ENCODE measurements around the gene ALDH18A1. TPM values are rescaled to one million over a fixed set of nuclear protein-coding genes. Genes with fewer than 3 reads are reported as not detected.
A peak's percentile ranks its signal among the peaks of the same experiment; 100 is the strongest.
"Not testable (repeated sequence)": the region's sequence is repeated elsewhere in the genome, so short reads cannot be mapped to it uniquely, and the experiment has no call there.

Gene ALDH18A1
- total RNA-seq, 1 donor from 2014 or later: 121 TPM

- no peak overlapping the region for H3K27ac ChIP-seq (ENCODE audit: low read depth, low read length)
- H3K36me3 ChIP-seq (ENCODE audit: insufficient read depth, low read length): peaks cover 78% of the 10 kb centered on the region
- no peaks in the 10 kb centered on the region for H3K27me3 ChIP-seq (ENCODE audit: insufficient read depth, low read length)
- H3K4me3 ChIP-seq (ENCODE audit: insufficient read depth, low read depth, low read length): no peak overlapping the region
- H3K4me1 Mint-ChIP-seq (ENCODE audit: low read depth, unreplicated experiment): no peaks in the 10 kb centered on the region
- no peak overlapping the region for H3K27ac Mint-ChIP-seq (ENCODE audit: unreplicated experiment)
- H2AFZ ChIP-seq (ENCODE audit: low read depth, low read length): no peak overlapping the region
- H4K20me1 ChIP-seq (ENCODE audit: insufficient read depth, low read length): peaks cover 46% of the 10 kb centered on the region
- H3K36me3 Mint-ChIP-seq (ENCODE audit: low read depth, unreplicated experiment): peaks cover 23% of the 10 kb centered on the region
- FAIRE-seq (no peak), DNase-seq (ENCODE audit: low read depth) (no peak)
- no peak overlapping the region for H3K4me2 ChIP-seq (ENCODE audit: low read length)
- TF ChIP-seq EZH2 (IDR thresholded peaks at IDR 0.05; ENCODE audit: insufficient read depth, low read length): no peak
- TF ChIP-seq, protein P1, sequence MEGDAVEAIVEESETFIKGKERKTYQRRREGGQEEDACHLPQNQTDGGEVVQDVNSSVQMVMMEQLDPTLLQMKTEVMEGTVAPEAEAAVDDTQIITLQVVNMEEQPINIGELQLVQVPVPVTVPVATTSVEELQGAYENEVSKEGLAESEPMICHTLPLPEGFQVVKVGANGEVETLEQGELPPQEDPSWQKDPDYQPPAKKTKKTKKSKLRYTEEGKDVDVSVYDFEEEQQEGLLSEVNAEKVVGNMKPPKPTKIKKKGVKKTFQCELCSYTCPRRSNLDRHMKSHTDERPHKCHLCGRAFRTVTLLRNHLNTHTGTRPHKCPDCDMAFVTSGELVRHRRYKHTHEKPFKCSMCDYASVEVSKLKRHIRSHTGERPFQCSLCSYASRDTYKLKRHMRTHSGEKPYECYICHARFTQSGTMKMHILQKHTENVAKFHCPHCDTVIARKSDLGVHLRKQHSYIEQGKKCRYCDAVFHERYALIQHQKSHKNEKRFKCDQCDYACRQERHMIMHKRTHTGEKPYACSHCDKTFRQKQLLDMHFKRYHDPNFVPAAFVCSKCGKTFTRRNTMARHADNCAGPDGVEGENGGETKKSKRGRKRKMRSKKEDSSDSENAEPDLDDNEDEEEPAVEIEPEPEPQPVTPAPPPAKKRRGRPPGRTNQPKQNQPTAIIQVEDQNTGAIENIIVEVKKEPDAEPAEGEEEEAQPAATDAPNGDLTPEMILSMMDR (IDR thresholded peaks at IDR 0.05; ENCODE audit: insufficient read depth, low read depth, low read length): no peak
- no peaks in the 10 kb centered on the region for H3K9me3 ChIP-seq (ENCODE audit: insufficient read depth, low read depth, low read length)
- no peak overlapping the region for H3K9ac ChIP-seq (ENCODE audit: low read length)
- no peaks in the 10 kb centered on the region for H3K9me3 Mint-ChIP-seq (ENCODE audit: unreplicated experiment)
- H3K4me3 Mint-ChIP-seq (ENCODE audit: unreplicated experiment): no peak overlapping the region
- peaks cover 11% of the 10 kb centered on the region for H3K79me2 ChIP-seq (ENCODE audit: insufficient read depth, low read length)
- H3K27me3 Mint-ChIP-seq (ENCODE audit: low read depth, unreplicated experiment): no peaks in the 10 kb centered on the region
- H3K4me1 ChIP-seq (ENCODE audit: insufficient read depth, low read length): no peaks in the 10 kb centered on the region
These were observed 21.2 kb downstream of the ALDH18A1 start for GRCh38 chr10:95635319-95635733.

GRCh38 chr10:95628786-95629185 is 27.7 kb downstream of the ALDH18A1 start:
- Histone ChIP-seq H3K36me3 (ENCODE audit: insufficient read depth, low read length) (peaks cover 71% of the 10 kb centered on the region), H3K9me3 (ENCODE audit: insufficient read depth, low read depth, low read length) (no peaks in the 10 kb centered on the region), H3K4me2 (ENCODE audit: low read length) (no peak overlapping the region), H4K20me1 (ENCODE audit: insufficient read depth, low read length) (peaks cover 41% of the 10 kb centered on the region), H3K4me3 (ENCODE audit: insufficient read depth, low read depth, low read length) (no peak overlapping the region), H2AFZ (ENCODE audit: low read depth, low read length) (no peak overlapping the region), H3K27me3 (ENCODE audit: insufficient read depth, low read length) (no peaks in the 10 kb centered on the region), H3K4me1 (ENCODE audit: insufficient read depth, low read length) (no peaks in the 10 kb centered on the region), H3K9ac (ENCODE audit: low read length) (no peak overlapping the region), H3K27ac (ENCODE audit: low read depth, low read length) (no peak overlapping the region), H3K79me2 (ENCODE audit: insufficient read depth, low read length) (peaks cover 3% of the 10 kb centered on the region)
- TF ChIP-seq, protein P1 (IDR thresholded peaks at IDR 0.05; ENCODE audit: insufficient read depth, low read depth, low read length): no peak
- no peak for TF ChIP-seq EZH2 (IDR thresholded peaks at IDR 0.05; ENCODE audit: insufficient read depth, low read length)
- FAIRE-seq (no peak), DNase-seq (ENCODE audit: low read depth) (peak; percentile 11)
- H3K36me3 Mint-ChIP-seq (ENCODE audit: low read depth, unreplicated experiment): peaks cover 25% of the 10 kb centered on the region
- H3K4me3 Mint-ChIP-seq (ENCODE audit: unreplicated experiment): no peak overlapping the region
- peak overlapping the region; percentile 45 for H3K27ac Mint-ChIP-seq (ENCODE audit: unreplicated experiment)
- no peaks in the 10 kb centered on the region for H3K27me3 Mint-ChIP-seq (ENCODE audit: low read depth, unreplicated experiment)
- no peaks in the 10 kb centered on the region for H3K9me3 Mint-ChIP-seq (ENCODE audit: unreplicated experiment)
- H3K4me1 Mint-ChIP-seq (ENCODE audit: low read depth, unreplicated experiment): peaks cover 13% of the 10 kb centered on the region

DNA sequence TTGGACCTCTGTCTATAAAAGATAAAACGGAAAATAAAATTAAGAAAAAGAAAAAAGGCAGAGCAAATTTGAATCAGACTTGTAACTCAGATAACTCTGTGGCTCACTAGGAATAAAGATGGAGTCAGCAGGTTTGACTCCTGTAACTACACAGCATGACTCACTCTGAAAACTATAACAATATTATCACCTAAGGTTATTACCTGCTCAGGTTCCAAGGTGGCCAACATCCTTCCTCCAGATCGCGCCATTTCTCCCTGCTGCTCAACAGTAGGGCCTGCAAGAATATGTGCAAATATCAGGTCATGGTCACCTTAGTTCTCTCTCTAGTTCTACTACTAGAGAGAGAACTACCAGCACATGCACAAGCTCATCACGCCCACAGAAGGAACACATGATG is 30.0 kb downstream of the ALDH18A1 start:
- Mint-ChIP-seq H3K27ac (ENCODE audit: unreplicated experiment) (no peak overlapping the region), H3K4me3 (ENCODE audit: unreplicated experiment) (no peak overlapping the region), H3K36me3 (ENCODE audit: low read depth, unreplicated experiment) (peaks cover 14% of the 10 kb centered on the region), H3K9me3 (ENCODE audit: unreplicated experiment) (no peaks in the 10 kb centered on the region), H3K4me1 (ENCODE audit: low read depth, unreplicated experiment) (peaks cover 13% of the 10 kb centered on the region), H3K27me3 (ENCODE audit: low read depth, unreplicated experiment) (no peaks in the 10 kb centered on the region)
- FAIRE-seq (no peak), DNase-seq (ENCODE audit: low read depth) (no peak)
- Histone ChIP-seq H3K9me3 (ENCODE audit: insufficient read depth, low read depth, low read length) (no peaks in the 10 kb centered on the region), H3K27me3 (ENCODE audit: insufficient read depth, low read length) (no peaks in the 10 kb centered on the region), H3K4me1 (ENCODE audit: insufficient read depth, low read length) (no peaks in the 10 kb centered on the region), H3K79me2 (ENCODE audit: insufficient read depth, low read length) (peaks cover 3% of the 10 kb centered on the region), H4K20me1 (ENCODE audit: insufficient read depth, low read length) (peaks cover 41% of the 10 kb centered on the region), H2AFZ (ENCODE audit: low read depth, low read length) (no peak overlapping the region), H3K4me3 (ENCODE audit: insufficient read depth, low read depth, low read length) (no peak overlapping the region), H3K36me3 (ENCODE audit: insufficient read depth, low read length) (peaks cover 59% of the 10 kb centered on the region), H3K9ac (ENCODE audit: low read length) (no peak overlapping the region), H3K27ac (ENCODE audit: low read depth, low read length) (no peak overlapping the region), H3K4me2 (ENCODE audit: low read length) (no peak overlapping the region)
- TF ChIP-seq, protein P1 (IDR thresholded peaks at IDR 0.05; ENCODE audit: insufficient read depth, low read depth, low read length): no peak
- TF ChIP-seq EZH2 (IDR thresholded peaks at IDR 0.05; ENCODE audit: insufficient read depth, low read length): no peak

GRCh38 chr10:95620415-95620814 is 36.1 kb downstream of the ALDH18A1 start:
- not testable (repeated sequence) for H3K4me2 ChIP-seq (ENCODE audit: low read length); FAIRE-seq; H3K27me3 Mint-ChIP-seq (ENCODE audit: low read depth, unreplicated experiment); H3K4me3 Mint-ChIP-seq (ENCODE audit: unreplicated experiment); DNase-seq (ENCODE audit: low read depth); H3K27ac Mint-ChIP-seq (ENCODE audit: unreplicated experiment); H3K4me3 ChIP-seq (ENCODE audit: insufficient read depth, low read depth, low read length); H3K27me3 ChIP-seq (ENCODE audit: insufficient read depth, low read length); H3K4me1 Mint-ChIP-seq (ENCODE audit: low read depth, unreplicated experiment); H3K9me3 Mint-ChIP-seq (ENCODE audit: unreplicated experiment); H3K27ac ChIP-seq (ENCODE audit: low read depth, low read length); H3K4me1 ChIP-seq (ENCODE audit: insufficient read depth, low read length); H3K79me2 ChIP-seq (ENCODE audit: insufficient read depth, low read length); H2AFZ ChIP-seq (ENCODE audit: low read depth, low read length); H3K9ac ChIP-seq (ENCODE audit: low read length); H3K9me3 ChIP-seq (ENCODE audit: insufficient read depth, low read depth, low read length)
- peaks cover 50% of the 10 kb centered on the region for H3K36me3 ChIP-seq (ENCODE audit: insufficient read depth, low read length)
- peaks cover 28% of the 10 kb centered on the region for H3K36me3 Mint-ChIP-seq (ENCODE audit: low read depth, unreplicated experiment)
- H4K20me1 ChIP-seq (ENCODE audit: insufficient read depth, low read length): peaks cover 29% of the 10 kb centered on the region

Data from astrocyte (in vitro differentiated cells and primary cell).